D721Med (cell line): Measurements from ENCODE around the gene NPNT.

ENCODE experiments used
- DNase-seq: peaks from one replicate; pipeline ENCODE4 v3.0.0; 2011; ENCODE audit warnings: low spot score; ENCODE audit not compliant: insufficient read length
- FAIRE-seq: peaks from 2 replicates; lab custom pipeline; 2011; peaks lifted over from hg19 to GRCh38; lab: Jason Lieb, UNC
- CTCF ChIP-seq: IDR thresholded peaks from 2 replicates; pipeline ENCODE4 v1.5.1; 2012; ENCODE audit warnings: mild to moderate bottlenecking, control low read depth; ENCODE audit not compliant: insufficient read depth; ENCODE audit errors: missing control alignments

NPNT gene

GRCh38 chr4:105967058-105967658 lies 71.9 kb downstream of the NPNT start:
- TF ChIP-seq CTCF, result no peak
- FAIRE-seq (no peak), DNase-seq (no peak)

- FAIRE-seq (peak; percentile 51), DNase-seq (no peak)
- no peak for TF ChIP-seq CTCF
These were observed 74.3 kb downstream of the NPNT start for GRCh38 chr4:105969575-105969974.

GRCh38 chr4:105970371-105970770 lies 75.1 kb downstream of the NPNT start:
- TF ChIP-seq CTCF, result no peak
- no peak for FAIRE-seq
- no peak for DNase-seq

GRCh38 chr4:105971036-105971435 lies 75.8 kb downstream of the NPNT start:
- TF ChIP-seq CTCF, result no peak
- FAIRE-seq (no peak), DNase-seq (no peak)

- no peak for FAIRE-seq
- no peak for TF ChIP-seq CTCF
- no peak for DNase-seq
These were observed 77.8 kb downstream of the NPNT start for GRCh38 chr4:105972946-105973621.

- DNase-seq (no peak), FAIRE-seq (no peak)
- no peak for TF ChIP-seq CTCF
These were observed 81.6 kb downstream of the NPNT start for GRCh38 chr4:105976915-105977314.

DNA sequence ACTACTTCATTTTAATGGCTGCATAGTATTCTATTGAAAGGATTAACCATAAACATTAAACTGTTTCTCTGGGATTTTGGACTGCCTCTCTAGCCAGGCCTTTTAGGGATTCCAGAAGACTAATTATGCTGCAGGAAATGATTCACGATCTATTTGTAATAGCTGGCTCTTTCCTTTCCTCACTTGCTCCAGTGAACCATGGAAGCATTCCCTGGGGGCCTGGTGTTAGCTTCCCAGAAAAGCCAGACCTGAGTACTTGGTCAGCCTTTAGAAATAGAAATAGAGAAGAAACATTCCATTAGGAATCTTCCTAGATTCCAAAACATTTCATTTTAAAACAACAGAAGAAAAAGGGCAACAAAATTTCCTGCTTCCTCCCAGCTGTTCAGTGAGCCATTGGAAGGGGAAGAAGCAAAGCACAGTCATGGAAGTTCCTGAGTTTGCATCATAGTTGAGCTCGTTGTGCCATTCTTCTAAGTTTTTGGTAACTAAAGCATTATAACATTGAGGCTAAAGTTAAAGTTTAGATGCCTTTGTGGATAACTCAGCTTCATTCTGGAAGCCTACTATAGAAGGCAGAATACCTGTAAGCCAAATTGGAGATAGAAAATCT lies 83.5 kb downstream of the NPNT start:
- DNase-seq, result no peak
- FAIRE-seq, result no peak
- no peak for TF ChIP-seq CTCF
